IPS-NIHi7 (cell line): ENCODE results near the gene SLC6A18.

Source experiments
- DNase-seq: peaks from one replicate; pipeline ENCODE4 v3.0.0; 2012; ENCODE audit warnings: mixed read lengths; ENCODE audit errors: extremely low spot score

The SLC6A18 gene

GRCh38 chr5:1203311-1203967, 21.7 kb upstream of the SLC6A18 start:
- DNase-seq: no peak

DNA sequence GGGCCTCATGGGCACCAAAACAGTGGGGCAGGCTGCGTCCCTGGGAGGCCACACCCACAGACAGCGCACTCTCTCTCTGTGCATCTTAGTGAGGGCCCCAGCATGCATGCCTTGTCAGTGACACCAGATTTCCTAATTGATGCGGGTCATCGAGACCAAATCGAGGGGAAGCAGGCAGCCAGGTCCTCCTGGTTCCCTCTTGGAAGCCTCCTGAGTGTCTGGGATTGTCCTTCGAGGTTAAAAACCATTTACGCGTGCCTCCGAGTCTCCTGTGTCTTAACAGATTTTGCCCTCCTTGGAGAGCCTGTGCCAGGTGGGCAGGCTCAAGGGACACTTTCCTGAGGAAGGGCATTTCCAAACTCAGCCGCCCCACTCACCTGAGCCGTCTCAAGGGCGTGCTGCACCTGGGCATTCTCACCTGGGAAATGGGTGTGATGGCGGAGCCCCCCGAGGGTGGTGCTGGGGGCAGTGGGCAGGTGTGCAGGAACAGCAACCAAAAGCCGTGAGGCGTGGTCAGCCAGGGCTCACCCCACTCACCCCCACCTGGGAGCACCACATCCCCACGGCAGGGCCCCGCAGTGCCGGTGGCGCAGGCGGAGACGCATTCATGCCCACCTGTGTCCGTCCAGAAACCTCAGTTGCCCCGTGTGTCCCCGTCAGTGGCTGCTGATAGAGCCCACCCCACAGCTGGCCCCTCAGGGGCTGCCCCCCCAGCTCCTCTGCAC, 21.1 kb upstream of the SLC6A18 start:
- no peak for DNase-seq

DNA sequence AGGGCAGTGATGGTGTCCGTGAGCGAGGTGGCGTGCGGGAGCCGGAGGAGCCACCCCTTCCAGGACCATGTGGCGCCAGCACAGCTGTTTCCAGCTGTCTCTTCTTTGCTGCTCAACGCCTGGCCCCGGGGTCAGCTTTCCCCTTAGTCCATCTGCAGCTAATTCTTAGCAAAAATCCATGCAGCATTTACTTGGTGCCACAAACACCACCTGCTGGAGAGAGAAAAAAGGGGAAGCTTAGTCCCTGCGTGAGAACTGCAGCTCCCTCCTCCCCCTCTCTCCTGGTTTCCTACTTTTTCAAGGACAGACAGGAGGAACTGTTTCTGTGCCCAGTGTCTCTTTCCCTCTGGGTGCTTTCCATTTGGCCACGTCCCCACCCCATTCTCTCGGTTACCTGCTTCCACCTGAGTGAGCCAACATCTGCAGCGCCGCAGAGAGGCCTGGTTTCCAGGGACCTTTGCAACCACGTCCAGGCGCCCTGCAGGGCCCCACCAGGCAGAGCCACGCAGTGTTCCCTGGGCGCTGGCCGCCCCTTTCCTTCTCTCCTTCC, 20.4 kb upstream of the SLC6A18 start:
- DNase-seq: peak; percentile 63

DNA sequence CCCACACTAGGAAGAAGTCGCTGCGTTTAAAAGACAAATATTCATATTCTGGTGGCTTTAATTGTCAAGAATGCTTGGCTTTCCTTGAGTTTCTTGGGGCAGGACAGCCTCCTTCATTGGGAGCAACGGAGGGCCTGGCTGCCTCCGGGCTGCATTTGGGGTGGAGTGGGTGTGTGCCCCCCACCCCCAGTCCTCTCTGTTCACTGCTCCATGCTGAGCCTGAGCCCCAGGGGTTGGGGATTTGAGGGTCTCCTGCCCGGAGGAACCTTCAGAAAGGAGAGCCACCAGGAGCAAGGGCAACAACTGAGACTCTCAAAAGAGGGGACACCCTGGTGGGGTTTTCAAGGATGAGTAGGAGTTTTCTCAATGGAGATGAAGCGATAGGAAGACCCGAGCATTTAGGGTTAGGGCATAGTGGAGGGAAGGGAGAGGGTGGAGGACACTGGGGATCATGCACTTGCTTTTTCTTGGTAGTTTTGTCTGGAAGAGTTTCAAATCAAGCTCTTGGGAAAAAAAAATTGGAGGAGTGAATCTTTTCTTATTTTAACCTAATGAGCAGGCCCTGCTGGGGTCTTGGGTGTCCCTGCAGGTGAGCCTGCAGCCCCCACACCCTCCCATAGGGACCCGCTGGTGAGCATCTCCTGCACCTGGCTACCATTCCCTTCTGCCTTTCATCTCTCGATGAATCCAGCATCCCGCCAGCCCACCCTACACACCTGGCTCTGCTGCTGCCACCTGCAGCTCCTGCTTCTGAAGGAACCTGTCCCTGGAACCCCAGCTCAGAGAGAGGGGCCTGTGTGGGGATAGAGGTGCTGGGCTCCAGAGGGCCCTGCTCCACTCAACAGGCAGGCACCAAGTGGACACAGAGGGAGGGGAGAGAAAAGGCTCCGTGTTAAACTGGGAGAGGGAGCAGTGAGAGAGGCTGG, 19.7 kb upstream of the SLC6A18 start:
- DNase-seq: no peak

GRCh38 chr5:1206521-1207412, 18.4 kb upstream of the SLC6A18 start:
- DNase-seq: no peak

DNA sequence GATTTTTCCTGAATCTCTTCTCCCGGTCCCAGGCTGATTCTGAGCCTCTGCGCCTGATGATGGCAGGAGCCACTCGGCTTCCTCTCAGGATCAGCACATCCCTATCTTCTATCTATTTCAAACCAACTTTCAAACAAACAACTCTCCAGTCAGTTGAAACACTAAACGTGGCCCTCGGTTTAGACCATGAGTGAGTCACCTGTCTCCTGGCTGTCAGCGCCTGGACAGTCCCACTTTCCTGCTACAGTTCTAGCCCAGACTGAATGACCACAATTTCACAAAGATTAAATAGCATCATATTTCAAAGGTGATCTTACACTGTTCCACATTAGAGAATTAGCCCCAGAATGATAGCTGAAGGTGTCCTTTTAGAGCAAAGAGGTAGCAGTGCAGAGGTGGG, 17.6 kb upstream of the SLC6A18 start:
- DNase-seq: no peak

DNA sequence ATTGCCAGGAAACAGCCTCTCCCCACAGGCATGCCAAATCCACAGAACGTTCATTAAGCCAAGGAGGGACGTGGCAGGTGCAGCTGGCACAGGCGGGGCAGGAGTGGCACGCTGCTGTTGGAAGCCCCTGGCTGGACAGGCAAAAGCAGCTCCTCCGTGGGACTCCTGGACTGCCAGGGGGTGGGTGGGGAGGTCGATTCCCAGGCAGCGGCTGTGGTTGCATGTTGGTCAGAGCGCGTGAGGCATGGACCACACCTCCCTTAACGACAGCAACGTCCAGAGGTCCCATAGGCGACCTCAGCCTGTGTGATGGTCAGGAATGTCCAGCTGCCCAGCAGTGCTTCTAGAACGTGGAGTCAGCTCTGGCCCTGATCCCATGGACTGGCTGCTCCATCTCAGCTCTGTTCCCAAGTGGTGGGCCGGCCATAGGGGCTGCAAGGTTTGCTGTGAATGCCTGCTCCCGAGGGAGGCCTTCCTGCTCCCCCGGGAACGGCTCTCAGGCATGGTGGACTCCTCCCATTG, 16.9 kb upstream of the SLC6A18 start:
- no peak for DNase-seq

GRCh38 chr5:1208743-1209488, 16.3 kb upstream of the SLC6A18 start:
- DNase-seq: no peak

DNA sequence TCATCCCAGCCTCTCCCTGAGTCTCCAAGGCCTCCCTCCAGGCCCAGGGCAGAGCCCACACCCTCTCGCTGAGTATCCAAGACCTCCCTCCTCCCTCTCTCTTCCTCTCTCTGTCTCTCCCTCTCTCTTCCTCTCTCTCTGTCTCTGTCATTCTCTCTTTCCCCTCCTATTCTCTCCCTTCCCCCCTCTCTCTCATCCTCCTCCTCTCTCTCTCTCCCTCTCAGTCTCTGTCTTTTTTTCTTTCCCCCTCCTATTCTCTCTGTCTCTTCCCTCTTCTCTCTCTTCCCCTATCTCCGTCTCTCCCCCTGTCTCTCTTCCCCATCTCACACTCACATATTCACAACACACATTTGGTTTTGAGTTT, 15.7 kb upstream of the SLC6A18 start:
- DNase-seq: no peak

DNA sequence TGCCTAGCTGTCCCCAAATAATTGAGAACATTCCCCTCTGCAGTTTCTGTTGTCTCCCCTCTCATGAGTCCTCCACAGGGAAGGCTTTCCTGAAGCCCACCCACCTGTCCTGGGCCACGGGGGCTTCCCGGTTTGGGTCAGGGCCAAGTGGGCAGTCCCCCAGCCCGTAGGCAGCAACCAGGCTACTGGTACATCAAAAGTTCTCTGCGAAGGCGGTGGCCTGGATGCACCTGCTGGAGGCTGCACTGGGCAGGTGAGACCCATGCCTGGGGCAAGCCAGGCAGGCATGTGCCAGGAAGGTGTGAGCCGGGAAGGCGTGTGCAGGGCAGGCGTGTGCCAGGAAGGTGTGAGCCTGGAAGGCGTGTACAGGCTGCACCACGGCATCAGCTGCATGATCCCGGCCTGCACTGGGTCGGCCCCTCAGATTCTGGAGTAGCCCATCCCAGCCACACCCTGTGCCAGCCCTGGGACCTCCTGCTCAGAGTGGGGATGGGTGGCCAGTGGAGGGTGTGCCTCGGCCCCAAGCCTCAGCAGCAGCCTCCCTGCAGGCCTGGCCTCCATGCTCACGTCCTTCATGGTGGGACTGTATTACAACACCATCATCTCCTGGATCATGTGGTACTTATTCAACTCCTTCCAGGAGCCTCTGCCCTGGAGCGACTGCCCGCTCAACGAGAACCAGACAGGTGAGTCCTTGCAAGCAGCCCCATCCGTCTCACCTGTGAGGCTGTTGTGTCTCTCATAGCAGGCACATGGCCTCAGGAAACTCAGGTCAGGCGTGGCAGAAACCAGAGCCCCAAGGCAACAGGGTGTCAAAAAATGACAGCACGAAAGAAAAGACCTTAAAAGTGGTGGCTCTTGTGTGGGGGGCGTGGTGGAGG, 15.0 kb upstream of the SLC6A18 start:
- DNase-seq: no peak

- DNase-seq: no peak
These were observed 14.3 kb upstream of the SLC6A18 start for GRCh38 chr5:1210832-1211251.

DNA sequence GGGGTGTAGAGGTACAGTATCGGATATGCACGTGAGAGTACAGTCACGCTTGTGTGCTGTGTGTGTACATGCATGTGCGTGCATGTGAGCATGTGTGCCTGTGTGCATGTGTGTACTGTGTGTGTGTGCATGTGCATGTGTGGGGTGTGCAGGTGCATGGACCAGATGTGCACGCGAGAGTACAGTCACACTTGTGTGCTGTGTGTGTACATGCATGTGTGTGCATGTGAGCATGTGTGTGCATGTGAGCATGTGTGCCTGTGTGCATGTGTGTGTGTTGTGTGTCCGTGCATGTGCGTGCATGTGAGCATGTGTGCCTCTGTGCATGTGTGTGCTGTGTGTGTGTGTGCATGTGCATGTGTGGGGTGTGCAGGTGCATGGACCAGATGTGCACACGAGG, 13.5 kb upstream of the SLC6A18 start:
- no peak for DNase-seq

DNA sequence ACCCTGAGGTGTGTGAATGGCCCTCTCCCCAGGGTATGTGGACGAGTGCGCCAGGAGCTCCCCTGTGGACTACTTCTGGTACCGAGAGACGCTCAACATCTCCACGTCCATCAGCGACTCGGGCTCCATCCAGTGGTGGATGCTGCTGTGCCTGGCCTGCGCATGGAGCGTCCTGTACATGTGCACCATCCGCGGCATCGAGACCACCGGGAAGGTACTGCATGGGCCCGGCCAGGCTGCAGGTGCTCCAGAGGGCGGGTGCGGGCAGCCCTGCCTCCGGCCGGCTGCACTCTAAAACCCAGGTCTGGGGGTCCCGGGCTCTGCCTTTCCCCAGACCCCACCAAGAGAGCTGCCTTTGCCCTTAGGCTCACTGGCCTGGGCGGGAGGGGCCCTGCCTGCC, 12.9 kb upstream of the SLC6A18 start:
- no peak for DNase-seq

DNA sequence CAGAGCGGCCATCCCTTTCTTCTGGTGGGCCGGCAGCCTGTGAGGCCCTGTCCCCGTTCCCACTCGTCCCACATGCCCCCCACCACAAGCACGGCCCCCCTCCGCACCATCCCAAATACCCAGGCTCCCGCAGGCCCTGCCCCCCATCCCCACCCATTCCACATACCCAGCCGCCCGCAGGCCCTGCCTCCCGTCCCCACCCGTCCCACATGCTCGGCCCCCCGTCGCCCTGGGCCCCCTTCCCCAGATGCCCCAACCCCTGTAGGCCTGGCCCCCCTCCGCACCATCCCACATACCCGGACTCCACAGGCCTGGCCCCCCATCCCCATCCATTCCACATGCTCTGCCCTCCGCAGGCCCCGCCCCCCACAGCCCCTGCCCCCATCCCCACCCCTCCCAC, 12.3 kb upstream of the SLC6A18 start:
- no peak for DNase-seq

GRCh38 chr5:1213508-1214162, 11.5 kb upstream of the SLC6A18 start:
- DNase-seq: no peak

GRCh38 chr5:1214163-1214935, 10.8 kb upstream of the SLC6A18 start:
- DNase-seq: no peak

GRCh38 chr5:1214936-1215220, 10.3 kb upstream of the SLC6A18 start:
- no peak for DNase-seq
